ENCODE data around the gene PANX1.

DNA sequence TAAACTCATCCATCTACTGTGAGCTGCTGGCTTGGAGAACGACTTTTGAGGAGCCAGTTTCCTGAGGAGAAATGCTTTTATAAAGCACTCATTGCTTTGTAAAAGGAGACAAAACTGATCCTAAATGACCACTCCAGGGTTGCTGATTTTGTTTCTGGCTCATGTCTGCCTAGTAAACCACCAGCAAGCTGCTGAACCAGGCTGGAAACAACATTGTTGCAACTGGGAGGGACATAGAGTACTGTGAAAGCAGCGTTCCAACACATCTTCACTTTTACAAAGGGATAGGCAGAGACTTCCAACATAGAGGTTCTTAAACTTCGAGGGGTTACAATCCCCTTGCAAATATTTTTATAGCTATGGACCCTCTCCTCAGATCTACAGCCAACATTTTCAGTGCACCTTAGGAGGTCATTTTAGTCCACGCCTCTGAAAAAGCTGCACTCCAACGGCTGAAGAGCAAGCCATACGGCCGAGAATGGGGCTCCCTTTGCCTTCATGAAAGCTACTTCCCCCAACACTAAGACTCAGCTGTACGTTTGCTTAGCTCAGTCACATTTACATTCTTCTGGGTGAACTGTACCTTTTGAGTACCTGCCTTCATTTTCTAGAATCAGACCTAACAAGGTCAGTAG, 54.7 kb downstream of the PANX1 start:
- TF ChIP-seq, protein P1, sequence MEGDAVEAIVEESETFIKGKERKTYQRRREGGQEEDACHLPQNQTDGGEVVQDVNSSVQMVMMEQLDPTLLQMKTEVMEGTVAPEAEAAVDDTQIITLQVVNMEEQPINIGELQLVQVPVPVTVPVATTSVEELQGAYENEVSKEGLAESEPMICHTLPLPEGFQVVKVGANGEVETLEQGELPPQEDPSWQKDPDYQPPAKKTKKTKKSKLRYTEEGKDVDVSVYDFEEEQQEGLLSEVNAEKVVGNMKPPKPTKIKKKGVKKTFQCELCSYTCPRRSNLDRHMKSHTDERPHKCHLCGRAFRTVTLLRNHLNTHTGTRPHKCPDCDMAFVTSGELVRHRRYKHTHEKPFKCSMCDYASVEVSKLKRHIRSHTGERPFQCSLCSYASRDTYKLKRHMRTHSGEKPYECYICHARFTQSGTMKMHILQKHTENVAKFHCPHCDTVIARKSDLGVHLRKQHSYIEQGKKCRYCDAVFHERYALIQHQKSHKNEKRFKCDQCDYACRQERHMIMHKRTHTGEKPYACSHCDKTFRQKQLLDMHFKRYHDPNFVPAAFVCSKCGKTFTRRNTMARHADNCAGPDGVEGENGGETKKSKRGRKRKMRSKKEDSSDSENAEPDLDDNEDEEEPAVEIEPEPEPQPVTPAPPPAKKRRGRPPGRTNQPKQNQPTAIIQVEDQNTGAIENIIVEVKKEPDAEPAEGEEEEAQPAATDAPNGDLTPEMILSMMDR (conservative IDR thresholded peaks at IDR 0.05; ENCODE audit: low read depth, low read length) = no peak
- no peak for TF ChIP-seq EZH2 (IDR thresholded peaks at IDR 0.05; ENCODE audit: low read length, unreplicated experiment)
